WTC11 (cell line): ENCODE results near the gene UBE2L3.
"Not testable (repeated sequence)": the region's sequence is repeated elsewhere in the genome, so short reads cannot be mapped to it uniquely, and the experiment has no call there.

ENCODE experiments used
- CTCF ChIP-seq: fragments of 200-600 bp; IDR thresholded peaks from 2 replicates; pipeline ENCODE4 v1.8.0; 2022; ENCODE audit warnings: antibody characterized with exemption
- E2F5 ChIP-seq: sonication (generic); formaldehyde crosslinking; IDR thresholded peaks from 2 replicates; pipeline ENCODE4 v1.8.1; 2022; ENCODE audit warnings: mild to moderate bottlenecking, moderate library complexity, missing genetic modification reagents
- MAX ChIP-seq: sonication (generic); formaldehyde crosslinking; IDR thresholded peaks from 2 replicates; pipeline ENCODE4 v1.8.0; 2022; ENCODE audit warnings: mild to moderate bottlenecking, missing genetic modification reagents
- NR1H2 ChIP-seq: sonication (generic); formaldehyde crosslinking; IDR thresholded peaks from 2 replicates; pipeline ENCODE4 v1.9.0; 2021; ENCODE audit warnings: mild to moderate bottlenecking, moderate library complexity, missing genetic modification reagents
- USF2 ChIP-seq: sonication (generic); formaldehyde crosslinking; IDR thresholded peaks from 2 replicates; pipeline ENCODE4 v1.8.1; 2023; ENCODE audit warnings: mild to moderate bottlenecking, missing genetic modification reagents, moderate library complexity
- TF ChIP-seq, protein P1 (sequence below): sonication (generic); formaldehyde crosslinking; IDR thresholded peaks from 2 replicates; pipeline ENCODE4 v1.8.1; 2022; ENCODE audit warnings: mild to moderate bottlenecking, missing genetic modification reagents, moderate library complexity, borderline replicate concordance
- TF ChIP-seq, protein P2 (sequence below): sonication (generic); formaldehyde crosslinking; conservative IDR thresholded peaks from 2 replicates; pipeline ENCODE4 v1.8.1; 2023; ENCODE audit warnings: mild to moderate bottlenecking, low read depth, missing genetic modification reagents, moderate library complexity
- TF ChIP-seq, protein P3 (sequence below): sonication (generic); formaldehyde crosslinking; IDR thresholded peaks from 2 replicates; pipeline ENCODE4 v1.8.1; 2023; ENCODE audit warnings: mild to moderate bottlenecking, moderate library complexity, missing genetic modification reagents

- TF ChIP-seq, protein P1, sequence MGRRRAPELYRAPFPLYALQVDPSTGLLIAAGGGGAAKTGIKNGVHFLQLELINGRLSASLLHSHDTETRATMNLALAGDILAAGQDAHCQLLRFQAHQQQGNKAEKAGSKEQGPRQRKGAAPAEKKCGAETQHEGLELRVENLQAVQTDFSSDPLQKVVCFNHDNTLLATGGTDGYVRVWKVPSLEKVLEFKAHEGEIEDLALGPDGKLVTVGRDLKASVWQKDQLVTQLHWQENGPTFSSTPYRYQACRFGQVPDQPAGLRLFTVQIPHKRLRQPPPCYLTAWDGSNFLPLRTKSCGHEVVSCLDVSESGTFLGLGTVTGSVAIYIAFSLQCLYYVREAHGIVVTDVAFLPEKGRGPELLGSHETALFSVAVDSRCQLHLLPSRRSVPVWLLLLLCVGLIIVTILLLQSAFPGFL (CRISPR knock-in tag): not testable (repeated sequence)
- TF ChIP-seq CTCF; MAX (CRISPR knock-in tag); NR1H2 (CRISPR knock-in tag); E2F5; USF2 (CRISPR knock-in tag): not testable (repeated sequence)
- TF ChIP-seq, protein P2, sequence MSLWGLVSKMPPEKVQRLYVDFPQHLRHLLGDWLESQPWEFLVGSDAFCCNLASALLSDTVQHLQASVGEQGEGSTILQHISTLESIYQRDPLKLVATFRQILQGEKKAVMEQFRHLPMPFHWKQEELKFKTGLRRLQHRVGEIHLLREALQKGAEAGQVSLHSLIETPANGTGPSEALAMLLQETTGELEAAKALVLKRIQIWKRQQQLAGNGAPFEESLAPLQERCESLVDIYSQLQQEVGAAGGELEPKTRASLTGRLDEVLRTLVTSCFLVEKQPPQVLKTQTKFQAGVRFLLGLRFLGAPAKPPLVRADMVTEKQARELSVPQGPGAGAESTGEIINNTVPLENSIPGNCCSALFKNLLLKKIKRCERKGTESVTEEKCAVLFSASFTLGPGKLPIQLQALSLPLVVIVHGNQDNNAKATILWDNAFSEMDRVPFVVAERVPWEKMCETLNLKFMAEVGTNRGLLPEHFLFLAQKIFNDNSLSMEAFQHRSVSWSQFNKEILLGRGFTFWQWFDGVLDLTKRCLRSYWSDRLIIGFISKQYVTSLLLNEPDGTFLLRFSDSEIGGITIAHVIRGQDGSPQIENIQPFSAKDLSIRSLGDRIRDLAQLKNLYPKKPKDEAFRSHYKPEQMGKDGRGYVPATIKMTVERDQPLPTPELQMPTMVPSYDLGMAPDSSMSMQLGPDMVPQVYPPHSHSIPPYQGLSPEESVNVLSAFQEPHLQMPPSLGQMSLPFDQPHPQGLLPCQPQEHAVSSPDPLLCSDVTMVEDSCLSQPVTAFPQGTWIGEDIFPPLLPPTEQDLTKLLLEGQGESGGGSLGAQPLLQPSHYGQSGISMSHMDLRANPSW: not testable (repeated sequence)
- TF ChIP-seq, protein P3, sequence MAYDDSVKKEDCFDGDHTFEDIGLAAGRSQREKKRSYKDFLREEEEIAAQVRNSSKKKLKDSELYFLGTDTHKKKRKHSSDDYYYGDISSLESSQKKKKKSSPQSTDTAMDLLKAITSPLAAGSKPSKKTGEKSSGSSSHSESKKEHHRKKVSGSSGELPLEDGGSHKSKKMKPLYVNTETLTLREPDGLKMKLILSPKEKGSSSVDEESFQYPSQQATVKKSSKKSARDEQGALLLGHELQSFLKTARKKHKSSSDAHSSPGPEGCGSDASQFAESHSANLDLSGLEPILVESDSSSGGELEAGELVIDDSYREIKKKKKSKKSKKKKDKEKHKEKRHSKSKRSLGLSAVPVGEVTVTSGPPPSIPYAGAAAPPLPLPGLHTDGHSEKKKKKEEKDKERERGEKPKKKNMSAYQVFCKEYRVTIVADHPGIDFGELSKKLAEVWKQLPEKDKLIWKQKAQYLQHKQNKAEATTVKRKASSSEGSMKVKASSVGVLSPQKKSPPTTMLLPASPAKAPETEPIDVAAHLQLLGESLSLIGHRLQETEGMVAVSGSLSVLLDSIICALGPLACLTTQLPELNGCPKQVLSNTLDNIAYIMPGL: not testable (repeated sequence)
Observed at GRCh38 chr22:21581009-21581713, 13.6 kb downstream of the UBE2L3 start.
